Stimulated activated CD4-positive, alpha-beta T cell treated with anti-CD3 and anti-CD28 coated beads, TNF-alpha, amount 100 ng/mL, for 48 hours (primary cell): ENCODE measurements around the gene BEND6.
"Not testable (repeated sequence)": the region's sequence is repeated elsewhere in the genome, so short reads cannot be mapped to it uniquely, and the experiment has no call there.

Source experiments
- DNase-seq, 3 donors: peaks; one replicate each; pipeline ENCODE4 v3.0.0-alpha.2; 2020; ENCODE audit warnings: low read depth in 3 of 3

Gene BEND6

DNA sequence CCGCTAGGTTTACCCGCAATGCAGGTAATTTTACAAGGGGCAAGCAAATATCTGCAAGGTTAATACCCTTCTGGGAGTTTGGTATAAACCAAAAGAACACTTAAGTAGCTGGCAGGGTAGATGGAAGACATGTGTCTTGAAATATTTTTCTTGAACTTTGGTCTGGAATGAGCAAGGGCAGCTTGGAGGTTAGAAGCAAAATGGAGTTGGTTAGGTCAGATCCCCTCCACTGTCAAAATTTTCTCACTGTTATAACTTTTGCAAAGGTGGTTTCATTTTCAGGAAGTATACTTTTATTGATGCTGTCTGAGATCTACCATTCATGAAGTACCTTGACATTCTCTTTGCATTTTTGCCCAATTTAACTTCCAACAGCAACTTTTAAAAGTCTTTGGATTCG is 78.3 kb downstream of the BEND6 start:
- no peak for DNase-seq

DNA sequence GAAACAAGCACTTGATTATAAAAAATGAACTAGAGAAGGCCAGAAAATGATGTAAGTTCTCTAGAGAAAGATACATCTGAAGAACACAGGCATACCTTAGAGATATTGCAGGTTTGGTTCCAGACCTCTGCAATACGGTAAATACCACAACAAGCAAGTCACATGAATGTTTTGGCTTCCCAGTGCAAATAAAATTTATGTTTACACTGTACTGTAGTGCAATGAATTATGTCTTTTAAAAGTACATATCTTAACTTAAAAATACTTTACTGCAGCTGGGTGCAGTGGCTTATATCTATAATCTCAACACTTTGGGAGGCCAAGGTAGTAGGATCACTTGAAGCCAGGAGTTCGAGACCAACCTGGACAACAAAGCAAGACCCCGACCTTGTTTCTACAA is 80.6 kb downstream of the BEND6 start:
- DNase-seq: no peak

DNA sequence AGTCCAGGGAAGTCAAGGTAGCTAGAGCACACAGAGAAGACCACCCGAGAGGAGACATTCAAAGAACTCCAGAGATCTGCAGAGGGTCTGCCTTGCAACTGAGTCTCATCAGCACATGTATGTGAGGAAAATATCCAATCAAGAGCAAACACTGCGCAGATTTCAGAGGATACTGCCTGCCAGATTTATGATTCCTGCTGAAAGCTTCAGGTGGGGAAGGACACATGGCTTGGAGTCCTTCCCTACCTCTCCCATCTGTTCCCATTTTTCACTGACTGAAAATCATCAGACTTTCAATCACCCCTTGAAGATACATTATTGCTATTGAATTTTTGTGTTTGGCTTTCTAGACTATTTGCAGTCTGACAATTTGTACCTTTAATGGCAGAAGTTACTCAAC is 84.0 kb downstream of the BEND6 start:
- no peak for DNase-seq

DNA sequence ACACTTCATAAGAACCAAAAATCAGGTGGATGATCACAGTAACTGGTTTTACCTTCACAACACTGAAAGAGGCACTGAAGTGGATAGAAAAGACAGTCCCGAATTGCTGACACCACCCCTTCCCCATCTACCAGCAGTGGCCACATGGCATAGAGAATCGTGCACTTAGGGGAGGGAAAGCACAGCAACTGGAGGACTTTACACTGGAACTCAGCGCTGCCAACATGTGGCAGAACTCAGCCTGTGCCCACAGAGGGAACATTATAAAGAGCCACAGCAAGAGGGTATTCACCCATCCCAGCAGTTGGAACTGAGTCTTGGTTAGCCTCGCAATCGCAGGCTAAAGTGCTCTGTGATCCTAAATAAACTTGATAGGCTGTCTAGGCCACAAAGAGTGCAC is 85.1 kb downstream of the BEND6 start:
- no peak for DNase-seq

DNA sequence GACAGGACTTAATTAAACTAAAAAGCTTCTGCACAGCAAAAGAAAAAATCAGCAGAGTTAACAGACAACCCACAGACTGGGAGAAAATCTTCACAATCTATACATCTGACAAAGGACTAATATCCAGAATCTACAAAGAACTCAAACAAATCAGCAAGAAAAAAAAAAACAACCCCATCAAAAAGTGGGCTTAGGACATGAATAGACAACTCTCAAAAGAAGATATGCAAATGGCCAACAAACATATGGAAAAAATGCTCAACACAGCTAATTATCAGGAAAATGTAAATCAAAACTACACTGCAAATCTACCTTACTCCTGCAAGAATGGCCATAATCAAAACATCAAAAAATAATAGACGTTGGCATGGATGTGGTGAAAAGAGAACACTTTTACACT is 89.2 kb downstream of the BEND6 start:
- DNase-seq: not testable (repeated sequence)

DNA sequence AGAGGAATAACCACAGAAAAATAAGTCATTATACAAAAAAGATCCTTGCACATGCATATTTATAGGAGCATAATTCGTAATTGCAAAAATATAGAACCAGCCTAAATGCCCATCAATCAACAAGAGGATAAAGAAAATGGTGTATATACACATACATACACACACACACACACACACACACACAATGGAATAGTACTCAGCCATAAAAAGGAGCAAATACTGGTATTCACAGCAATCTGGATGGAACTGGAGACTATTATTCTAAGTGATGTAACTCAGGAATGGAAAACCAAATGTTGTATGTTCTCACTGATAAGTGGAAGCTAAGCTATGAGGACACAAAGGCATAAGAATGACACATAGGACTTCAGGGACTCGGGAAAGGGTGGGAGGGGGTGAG is 89.7 kb downstream of the BEND6 start:
- DNase-seq: no peak

DNA sequence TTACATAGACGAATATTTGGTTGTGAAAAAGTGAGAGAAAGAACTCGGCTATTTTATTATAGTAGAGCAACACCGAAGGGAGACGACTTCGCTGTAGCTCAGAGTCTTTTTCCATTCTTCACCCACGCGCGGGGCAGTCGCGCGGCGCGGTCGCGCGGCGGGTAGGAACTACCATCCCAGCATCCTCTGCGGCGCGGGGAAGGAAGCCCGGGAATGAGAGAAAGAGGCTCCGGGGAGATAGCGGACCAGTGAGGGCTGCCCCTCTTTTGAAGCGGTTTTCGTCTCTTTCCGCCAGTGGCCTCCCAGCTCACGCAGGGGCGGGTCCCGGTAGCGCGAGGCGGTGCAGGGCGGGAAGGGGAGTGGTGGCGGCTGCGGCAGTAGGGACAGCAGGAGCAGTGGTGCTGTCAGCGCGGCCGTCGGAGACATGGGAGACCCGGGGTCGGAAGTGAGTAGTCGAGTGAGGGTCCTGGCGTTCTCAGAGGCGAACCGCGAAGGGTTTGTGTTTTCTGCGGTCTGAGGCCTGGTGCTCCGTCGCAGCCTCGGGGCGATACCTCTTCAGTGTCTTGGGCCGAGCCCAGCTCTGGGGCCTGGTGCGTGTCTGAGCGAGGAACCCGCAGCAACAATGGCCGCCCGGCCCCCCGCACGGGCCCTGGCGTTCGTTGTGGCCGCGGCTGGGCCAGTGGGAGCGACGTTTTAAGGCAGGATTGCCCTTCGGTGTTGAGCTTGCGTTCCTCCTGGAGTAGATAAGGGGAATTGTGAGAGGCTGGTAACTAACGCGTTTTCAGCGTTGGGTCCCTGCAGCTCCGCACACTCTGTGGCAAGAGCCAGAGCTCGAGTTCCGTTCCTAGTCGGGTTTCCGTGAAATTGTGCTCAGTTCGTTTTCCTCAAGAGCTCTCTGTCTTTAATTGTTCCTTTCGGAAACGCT is 91.7 kb downstream of the BEND6 start, which contains the start of gene KIAA1586:
Gene KIAA1586 (plus strand): TSS at position 362 of the 925 bp plus-strand sequence. CDS start 63 bp downstream, at position 425.
- peak; percentile 71 to 73 (median 72) for DNase-seq

DNA sequence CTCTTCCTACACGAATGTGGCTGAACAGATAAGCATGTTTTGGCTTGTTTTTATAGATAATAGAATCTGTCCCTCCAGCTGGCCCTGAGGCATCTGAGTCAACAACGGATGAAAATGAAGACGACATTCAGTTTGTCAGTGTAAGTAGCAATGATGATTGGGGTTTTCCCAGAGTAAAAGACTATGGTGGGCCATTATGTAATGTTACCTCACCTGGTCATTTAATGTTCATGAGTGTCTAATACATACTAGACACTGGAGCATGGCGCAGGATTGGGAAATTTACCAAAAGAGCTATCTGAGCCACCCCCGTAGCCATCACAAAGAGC is 92.3 kb downstream of the BEND6 start:
- DNase-seq: not testable (repeated sequence)

DNA sequence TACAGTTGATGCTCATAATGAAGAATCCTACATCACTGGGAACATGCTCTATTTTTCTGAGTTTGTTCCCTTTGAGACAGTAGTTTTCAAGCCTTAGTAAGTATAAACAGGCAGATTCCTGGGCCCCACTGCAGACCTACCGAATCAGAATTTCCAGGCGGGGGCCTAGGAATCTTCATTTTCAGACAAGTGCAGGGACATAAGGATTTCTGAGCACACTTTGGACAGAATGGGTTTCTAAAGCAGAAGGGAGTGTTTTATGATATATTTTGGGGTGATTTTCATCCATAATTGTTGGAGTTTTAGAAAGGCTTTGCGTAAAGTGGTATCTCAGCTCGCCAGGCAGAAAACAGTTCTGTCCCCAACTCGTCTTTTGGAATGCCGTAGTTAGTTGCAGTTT is 93.0 kb downstream of the BEND6 start:
- not testable (repeated sequence) for DNase-seq

DNA sequence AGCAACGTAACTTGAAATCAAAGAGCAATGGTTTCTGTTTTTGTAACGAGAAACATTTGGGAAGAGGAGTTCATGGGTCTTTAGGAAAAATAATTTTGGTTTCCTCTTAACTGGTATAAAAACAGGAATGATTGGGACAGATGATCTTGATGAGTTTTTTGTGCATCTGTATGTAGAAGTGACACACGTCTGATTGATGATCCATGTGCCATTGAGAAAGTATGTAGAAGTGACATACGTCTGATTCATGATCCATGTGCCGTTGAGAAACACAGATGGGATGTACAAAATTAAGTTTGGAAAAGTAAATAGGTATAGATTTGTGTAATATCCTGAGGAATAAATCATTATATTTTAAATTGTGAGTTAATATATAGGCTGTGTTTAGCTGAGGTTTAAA is 93.7 kb downstream of the BEND6 start:
- no peak for DNase-seq

DNA sequence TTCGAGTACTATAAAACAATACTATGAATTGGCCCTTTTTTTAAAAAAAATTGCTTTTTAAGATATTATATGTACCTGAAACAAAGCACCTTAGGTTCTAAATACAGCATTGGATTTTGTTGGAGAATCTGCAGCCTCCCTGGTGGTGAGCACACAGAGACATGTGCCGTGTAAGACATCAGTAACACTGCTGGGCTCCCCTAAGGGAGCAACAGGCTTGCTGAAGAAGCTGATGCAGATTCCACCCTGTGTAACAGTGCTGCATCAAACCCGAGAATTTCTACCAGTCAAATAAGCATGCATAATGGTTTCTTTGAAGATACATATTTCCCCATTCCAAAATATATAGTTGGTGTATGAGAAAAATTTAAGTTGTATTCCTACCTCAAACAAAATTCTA is 108.9 kb downstream of the BEND6 start:
- DNase-seq: no peak

DNA sequence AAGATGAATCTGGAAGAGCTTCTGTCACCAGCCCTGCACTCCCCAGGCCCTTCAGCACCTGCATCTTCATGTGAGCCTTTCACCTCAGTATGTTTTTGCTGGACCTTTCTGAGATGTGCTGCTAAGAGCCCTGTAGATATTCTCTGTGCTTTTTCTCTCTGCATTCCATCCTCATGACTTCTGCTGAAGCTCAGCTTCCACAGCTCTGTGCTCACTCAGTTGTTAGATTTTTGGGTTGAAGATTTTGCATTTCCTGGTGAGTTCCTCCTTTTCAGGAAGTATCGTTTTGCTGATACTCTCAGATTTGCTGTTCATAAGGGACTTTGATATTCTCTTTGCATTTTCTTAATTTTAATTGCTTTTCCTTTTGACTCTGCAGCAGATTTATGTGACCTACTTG is 109.9 kb downstream of the BEND6 start:
- DNase-seq: no peak

DNA sequence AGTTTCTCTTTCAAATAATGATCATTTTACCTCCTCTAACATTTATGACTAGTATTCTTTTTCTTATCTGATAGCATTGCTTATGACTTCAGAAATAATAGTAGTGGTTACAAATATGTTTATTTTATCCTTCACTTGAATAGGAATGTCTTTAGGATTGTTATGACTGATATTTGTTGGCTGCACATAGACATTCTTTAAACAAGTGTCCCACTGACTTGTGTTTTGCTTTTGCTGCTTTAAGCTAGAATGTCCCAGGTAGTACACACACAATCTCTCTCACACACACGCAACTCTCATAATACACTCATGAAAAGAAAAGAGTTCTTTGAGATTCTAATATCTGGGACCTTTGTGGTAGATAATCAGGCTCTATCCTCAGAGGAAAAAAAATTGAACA is 113.2 kb downstream of the BEND6 start:
- no peak for DNase-seq

DNA sequence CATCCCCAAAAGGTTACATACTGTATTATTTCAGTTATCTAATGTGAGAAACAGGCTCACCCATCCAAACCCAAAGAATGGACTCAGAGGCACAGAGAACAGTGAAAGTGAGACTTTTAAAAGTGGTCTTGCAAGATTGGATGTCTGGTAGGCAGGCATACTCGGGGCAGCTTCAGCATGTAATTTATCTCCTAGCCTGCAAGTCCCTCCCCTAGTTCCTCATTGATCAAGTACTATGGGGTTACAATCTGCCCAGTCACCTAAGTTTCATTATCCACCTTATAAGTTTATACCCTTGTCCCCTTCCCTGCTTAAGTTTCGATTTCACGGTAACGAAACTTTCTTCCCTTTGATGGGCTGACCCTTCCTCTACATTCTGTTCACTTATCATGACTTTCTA is 114.3 kb downstream of the BEND6 start:
- no peak for DNase-seq

DNA sequence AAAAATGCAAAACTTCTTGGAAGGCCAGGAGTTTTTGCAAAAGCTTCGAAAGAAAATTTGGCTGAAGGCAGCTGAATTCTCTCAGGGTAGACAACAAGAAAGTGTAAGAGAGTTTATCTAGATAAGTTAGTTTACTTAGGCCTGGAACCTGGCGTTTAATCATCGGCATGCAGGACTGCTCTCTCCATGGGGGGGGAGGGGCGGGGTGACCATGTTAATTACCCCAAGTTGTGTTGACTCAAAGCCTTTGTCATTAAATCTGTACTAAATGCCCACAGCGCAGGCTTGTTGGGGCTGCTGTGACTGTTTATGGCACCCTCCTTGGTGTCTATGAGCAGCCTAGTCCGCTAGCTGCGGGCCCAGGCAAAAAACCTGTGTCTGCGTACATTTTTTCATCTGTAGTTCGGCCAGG is 115.0 kb downstream of the BEND6 start:
- DNase-seq: no peak

DNA sequence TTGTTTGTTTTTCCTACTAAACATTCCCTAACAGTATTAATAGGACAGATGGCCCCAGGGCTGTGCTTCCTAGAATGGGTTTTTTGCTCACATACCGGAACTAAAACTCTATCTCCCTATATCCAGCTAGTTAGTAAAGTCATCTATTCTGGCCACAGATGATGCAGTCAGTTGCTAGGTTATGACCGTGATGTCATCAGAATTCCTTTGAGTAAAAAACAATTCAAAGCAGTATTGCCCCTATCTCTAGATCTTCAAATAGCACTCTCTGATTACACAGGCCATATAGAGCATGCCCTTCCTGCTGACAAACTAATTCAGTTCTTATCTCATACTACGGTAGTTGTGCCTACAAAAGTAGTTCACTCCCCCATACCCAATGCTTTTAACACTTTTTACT is 117.2 kb downstream of the BEND6 start:
- no peak for DNase-seq

DNA sequence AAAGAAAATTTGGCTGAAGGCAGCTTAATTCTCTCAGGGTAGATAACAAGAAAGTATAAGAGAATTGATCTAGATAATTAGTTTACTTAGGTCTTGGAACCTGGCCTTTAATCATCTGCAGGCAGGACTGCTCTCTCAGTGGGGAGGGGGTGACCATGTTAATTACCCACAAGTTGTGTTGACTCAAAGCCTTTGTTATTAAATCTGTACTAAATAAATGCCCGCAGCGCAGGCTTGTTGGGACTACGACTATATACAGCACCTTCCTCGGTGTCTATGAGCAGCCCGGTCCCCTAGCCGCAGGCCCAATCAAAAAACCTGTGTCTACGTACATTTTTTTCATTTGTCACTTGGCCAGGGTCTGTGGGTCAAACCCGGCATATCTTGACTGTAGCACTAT is 119.5 kb downstream of the BEND6 start:
- no peak for DNase-seq

DNA sequence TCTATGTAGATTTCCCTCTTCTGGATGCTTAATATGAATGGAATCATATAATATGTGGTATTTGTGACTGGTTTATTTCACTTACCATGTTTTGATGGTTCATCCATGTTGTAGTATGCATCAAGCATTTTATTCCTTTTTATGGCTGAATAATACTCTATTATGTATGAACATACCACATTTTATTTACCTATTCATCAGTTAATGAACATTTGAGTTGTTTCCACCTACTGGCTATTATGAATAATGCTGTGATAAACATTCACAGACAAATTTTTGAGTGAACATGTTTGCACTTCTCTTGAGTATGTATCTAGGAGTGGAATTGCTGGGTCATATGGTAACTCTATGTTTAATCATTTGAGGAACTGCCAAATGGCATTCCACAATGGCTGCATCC is 120.2 kb downstream of the BEND6 start:
- no peak for DNase-seq
